Small intestine (tissue), 7 donors: ENCODE data around the gene TESMIN. TPM values are rescaled to one million over a fixed set of nuclear protein-coding genes. Genes with fewer than 3 reads are reported as not detected.

Experiments
- DNase-seq, 2 donors: peaks; one replicate each; pipeline versions ENCODE4 v3.0.0 to v3.0.0-alpha.2; 2013
- FAIRE-seq: peaks from 2 replicates; lab custom pipeline; 2012; peaks lifted over from hg19 to GRCh38; lab: Jason Lieb, UNC
- H3K27ac ChIP-seq, 3 donors: one replicate each; pipeline ENCODE4 v1.5.1; 2013; ENCODE audit warnings: low read length in 2 of 3, mild to moderate bottlenecking in 2 of 3, control low read depth in 1 of 3, inconsistent platforms in 1 of 3, low read depth in 1 of 3, moderate library complexity in 1 of 3
- H3K27me3 ChIP-seq, 3 donors: one replicate each; pipeline ENCODE4 v1.6.1; 2013; ENCODE audit warnings: low read length in 3 of 3, inconsistent platforms in 1 of 3; ENCODE audit not compliant: control insufficient read depth in 3 of 3, insufficient read depth in 3 of 3
- H3K36me3 ChIP-seq, 3 donors: one replicate each; pipeline ENCODE4 v1.6.1; 2013; ENCODE audit warnings: low read length in 3 of 3, inconsistent platforms in 1 of 3, low read depth in 1 of 3, mild to moderate bottlenecking in 1 of 3, moderate library complexity in 1 of 3; ENCODE audit not compliant: control insufficient read depth in 3 of 3, insufficient read depth in 2 of 3
- H3K4me1 ChIP-seq, 3 donors: one replicate each; pipeline ENCODE4 v1.6.1; 2013; ENCODE audit warnings: low read length in 2 of 3, inconsistent platforms in 1 of 3, low read depth in 1 of 3, mild to moderate bottlenecking in 1 of 3, moderate library complexity in 1 of 3; ENCODE audit not compliant: control insufficient read depth in 3 of 3, insufficient read depth in 2 of 3
- H3K4me3 ChIP-seq, 3 donors: one replicate each; pipeline ENCODE4 v1.5.1; 2013; ENCODE audit warnings: low read length in 3 of 3, control low read depth in 1 of 3, inconsistent platforms in 1 of 3, low read depth in 1 of 3, mild to moderate bottlenecking in 1 of 3, moderate library complexity in 1 of 3
- H3K9me3 ChIP-seq, 2 donors: one replicate each; pipeline ENCODE4 v1.6.1; 2013; ENCODE audit warnings: low read depth in 1 of 2, low read length in 1 of 2; ENCODE audit not compliant: control insufficient read depth in 2 of 2, insufficient read depth in 1 of 2
- WGBS, 3 donors: extraction: QIAGEN DNeasy Blood & Tissue Kit; methylation state at CpG; one replicate each; pipeline ENCODE4 v1.1.7; 2013; 5-methylcytosine and 5-hydroxymethylcytosine counted together
- polyA plus RNA-seq, 4 donors: library from polyadenylated mRNA; stranded (reverse) in 3 of 4; unstranded in 1 of 4; fragments of 200-250 nt in 3 of 4; fragments of 120-200 nt in 1 of 4; gene quantifications; one replicate each; pipeline versions ENCODE4 v1.2.1 to v1.2.3, GENCODE V29; 2013
- donor health status: healthy with polysubstance abuse.
- donor health status: control.
- donor health status: control.
- donor health status: Bipolar disorder and iron deficiency.
- donor health status: healthy.

Gene TESMIN
- polyA plus RNA-seq, 4 donors = 1.1 to 8.8 (median 4.4) TPM

DNA sequence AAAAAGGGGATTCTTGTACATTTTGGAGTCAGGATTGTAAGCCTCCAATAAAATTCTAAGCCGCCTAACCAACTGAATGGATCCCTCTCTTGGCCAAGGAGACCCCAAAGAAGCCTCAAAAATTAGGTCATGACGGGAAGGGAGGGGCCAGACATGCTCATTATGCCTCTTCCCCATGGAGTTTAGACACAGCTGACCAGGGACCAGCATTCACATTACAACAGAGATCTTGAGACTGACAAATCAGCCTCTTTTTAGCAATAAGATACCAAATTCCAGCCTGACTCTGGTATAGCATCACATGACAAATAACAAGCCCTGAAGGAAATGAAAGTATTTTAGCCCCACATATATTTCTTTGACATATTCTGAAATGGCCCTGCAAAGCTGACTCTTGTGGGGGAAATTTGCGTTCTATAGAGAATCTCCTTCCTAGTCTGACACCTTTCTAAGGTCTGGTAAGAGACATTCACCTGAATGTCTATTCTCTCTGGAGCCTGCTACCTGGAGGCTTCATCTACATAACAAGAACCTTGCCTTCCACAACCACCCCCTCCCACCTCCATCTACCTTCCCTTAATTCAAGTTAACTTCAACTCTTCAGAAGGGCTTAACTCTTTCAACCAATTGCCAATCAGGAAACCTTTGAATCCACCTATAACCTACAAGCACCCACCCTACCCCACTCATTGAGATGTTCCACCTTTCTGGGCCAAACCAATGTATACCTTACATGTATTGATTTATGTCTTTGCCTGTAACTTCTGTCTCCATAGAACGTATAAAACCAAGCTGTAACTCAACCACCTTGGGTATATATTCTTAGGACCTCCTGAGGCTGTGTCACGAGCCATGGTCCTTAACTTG, 56.7 kb downstream of the TESMIN start:
- WGBS, 3 donors = 75 to 78% (median 75%) methylated on average over 5 of the region's 5 CpGs
- H3K9me3 ChIP-seq = peaks cover 0 to 13% of the 10 kb centered on the region in 2 donors
- FAIRE-seq = no peak
- no peaks in the 10 kb centered on the region for H3K36me3 ChIP-seq
- no peak overlapping the region for H3K27ac ChIP-seq
- peaks cover 0 to 19% (median 0%) of the 10 kb centered on the region in 3 donors for H3K27me3 ChIP-seq
- H3K4me1 ChIP-seq = peaks cover 0 to under 1% (median 0%) of the 10 kb centered on the region in 3 donors
- H3K4me3 ChIP-seq = no peak overlapping the region
- DNase-seq = no peak

DNA sequence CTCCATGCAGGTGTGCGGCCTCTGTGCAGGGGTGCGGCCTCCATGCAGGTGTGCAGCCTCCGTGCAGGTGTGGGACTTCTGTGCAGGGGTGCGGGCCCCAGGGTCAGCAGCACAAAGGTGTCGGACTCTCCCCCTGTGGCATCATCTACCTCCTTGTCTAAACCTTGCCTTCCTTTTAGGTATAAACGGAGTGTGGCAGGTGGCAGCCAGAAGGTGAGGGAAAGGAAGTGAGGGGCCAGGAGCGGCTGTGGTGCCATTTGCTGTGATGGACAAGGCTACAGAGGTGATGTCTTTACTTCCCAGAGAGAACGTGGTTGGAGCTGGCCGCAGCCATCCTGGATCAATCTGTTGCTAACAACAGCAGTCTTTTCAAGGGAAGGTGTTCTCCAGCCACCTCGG, 57.8 kb downstream of the TESMIN start:
- 87% methylated on average over 10 of the region's 10 CpGs for WGBS, 3 donors
- Histone ChIP-seq H3K4me3 (no peak overlapping the region), H3K36me3 (no peaks in the 10 kb centered on the region), H3K27ac (no peak overlapping the region), H3K4me1 (peaks cover 0 to 9% (median 0%) of the 10 kb centered on the region in 3 donors), H3K27me3 (peaks cover 0 to 19% (median 0%) of the 10 kb centered on the region in 3 donors), H3K9me3 (peaks cover 0 to 7% of the 10 kb centered on the region in 2 donors)
- DNase-seq = no peak
- no peak for FAIRE-seq

DNA sequence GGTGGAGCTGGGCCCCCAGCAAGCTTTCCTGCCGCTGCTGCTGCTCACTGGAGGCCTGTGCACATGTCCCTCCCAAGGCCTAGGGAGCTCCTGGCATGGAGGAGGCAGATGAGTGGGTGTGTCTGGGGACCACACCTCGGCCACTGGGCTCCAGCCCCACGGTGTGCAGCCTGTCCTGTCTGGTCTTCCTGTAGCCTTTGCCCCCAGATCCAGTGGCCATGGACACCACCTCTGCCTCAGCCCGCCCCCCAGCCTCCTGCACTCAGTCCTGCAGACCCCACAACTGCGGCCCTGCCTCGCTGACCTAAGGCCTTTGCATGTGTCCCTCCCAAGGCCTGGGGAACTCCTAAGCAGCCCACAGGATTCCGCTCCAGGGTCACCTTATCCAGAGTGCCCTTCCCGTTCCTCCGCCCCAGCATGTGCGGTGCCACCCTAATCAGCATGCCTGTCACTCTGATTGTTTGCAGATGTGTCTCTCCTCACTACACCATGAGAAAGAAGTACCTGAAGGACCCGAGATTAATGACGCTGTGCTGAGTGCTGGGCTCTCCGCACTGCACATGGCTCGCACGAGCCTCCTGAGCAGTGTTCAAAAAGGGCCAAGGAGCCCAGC, 58.3 kb downstream of the TESMIN start:
- Histone ChIP-seq H3K27me3 (peaks cover 0 to 19% (median 0%) of the 10 kb centered on the region in 3 donors), H3K4me3 (no peak overlapping the region), H3K27ac (no peak overlapping the region), H3K4me1 (peaks cover 0 to 9% (median 0%) of the 10 kb centered on the region in 3 donors), H3K36me3 (no peaks in the 10 kb centered on the region), H3K9me3 (peaks cover 0 to 7% of the 10 kb centered on the region in 2 donors)
- FAIRE-seq (no peak), DNase-seq (no peak)
- WGBS, 3 donors = 75 to 81% (median 77%) methylated on average over 14 to 15 of the region's 15 CpGs

DNA sequence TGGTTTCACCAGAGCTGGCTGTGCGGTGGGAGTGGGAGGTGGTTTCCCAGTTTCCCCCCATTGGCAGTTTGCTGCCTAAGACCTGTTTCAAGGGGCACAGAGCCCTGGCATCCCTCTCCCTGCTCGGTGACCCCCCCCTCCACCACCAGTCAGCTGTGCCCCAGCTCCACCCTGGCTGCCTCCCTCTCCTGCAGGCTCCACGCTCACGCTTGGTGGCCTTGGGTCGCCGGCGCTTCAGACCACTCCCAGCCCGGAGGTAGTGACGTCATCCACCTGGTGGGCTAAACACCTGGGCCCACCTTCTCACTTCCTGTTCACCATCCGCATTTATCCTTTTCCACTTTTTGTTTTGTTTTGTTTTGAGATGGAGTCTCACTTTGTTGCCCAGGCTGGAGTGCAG, 59.2 kb downstream of the TESMIN start:
- Histone ChIP-seq H3K27me3 (peaks cover 0 to 19% (median 0%) of the 10 kb centered on the region in 3 donors), H3K36me3 (no peaks in the 10 kb centered on the region), H3K27ac (no peak overlapping the region), H3K4me3 (no peak overlapping the region), H3K9me3 (peaks cover 0 to 7% of the 10 kb centered on the region in 2 donors), H3K4me1 (peaks cover 0 to 9% (median 0%) of the 10 kb centered on the region in 3 donors)
- no peak for FAIRE-seq
- WGBS, 3 donors = 82 to 91% (median 86%) methylated on average over 10 of the region's 10 CpGs
- DNase-seq = no peak

DNA sequence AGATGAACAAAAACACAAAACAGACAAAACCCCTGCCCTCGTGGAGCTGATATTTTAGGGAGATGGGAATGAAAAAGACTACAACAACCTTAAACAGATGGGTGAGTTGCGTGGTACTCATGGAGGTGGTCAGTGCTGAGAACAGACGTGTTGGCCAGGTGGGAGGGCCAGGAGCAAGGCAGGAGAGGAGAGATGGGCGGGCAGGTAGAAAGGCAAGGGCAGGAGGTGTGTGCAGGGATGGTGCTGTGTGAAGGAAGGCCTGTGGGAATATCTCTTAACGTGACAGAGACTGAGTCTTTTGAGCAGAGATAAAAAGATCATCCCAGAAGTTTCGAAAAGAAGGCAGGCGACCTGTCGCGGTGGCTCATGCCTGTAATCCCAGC, 59.9 kb downstream of the TESMIN start:
- peaks cover 0 to 9% (median 0%) of the 10 kb centered on the region in 3 donors for H3K4me1 ChIP-seq
- no peak overlapping the region for H3K27ac ChIP-seq
- peaks cover 0 to 4% of the 10 kb centered on the region in 2 donors for H3K9me3 ChIP-seq
- DNase-seq (no peak), FAIRE-seq (no peak)
- H3K4me3 ChIP-seq = no peak overlapping the region
- peaks cover 0 to 18% (median under 1%) of the 10 kb centered on the region in 3 donors for H3K27me3 ChIP-seq
- 76 to 85% (median 83%) methylated on average over 9 of the region's 9 CpGs for WGBS, 3 donors
- no peaks in the 10 kb centered on the region for H3K36me3 ChIP-seq

DNA sequence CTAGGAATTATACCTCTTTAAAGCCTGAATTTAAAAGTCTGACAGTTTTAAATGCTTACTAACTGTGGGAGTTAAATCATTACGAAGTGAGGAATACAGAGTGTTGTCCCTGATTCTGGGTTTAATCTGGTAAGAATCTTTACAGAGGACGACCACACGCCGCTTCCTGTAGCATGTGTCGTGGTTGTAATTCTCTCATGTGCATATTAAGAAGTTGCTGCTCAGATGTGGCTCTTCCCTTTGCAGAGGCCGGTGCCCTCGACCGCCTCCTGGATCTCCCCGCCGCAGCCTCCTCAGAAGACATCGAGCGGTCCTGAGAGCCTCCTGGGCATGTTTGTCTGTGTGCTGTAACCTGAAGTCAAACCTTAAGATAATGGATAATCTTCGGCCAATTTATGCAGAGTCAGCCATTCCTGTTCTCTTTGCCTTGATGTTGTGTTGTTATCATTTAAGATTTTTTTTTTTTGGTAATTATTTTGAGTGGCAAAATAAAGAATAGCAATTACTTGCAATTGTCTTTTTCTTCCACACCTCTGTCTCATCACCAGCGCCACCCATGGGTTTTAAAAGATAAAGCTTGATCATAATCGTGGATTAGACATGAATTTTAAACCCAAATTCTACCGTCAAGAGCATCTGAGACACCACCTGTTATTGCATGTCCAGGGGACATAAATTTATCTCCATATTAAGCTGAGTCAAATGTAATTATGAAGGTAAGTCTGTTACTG, 60.5 kb downstream of the TESMIN start:
- Histone ChIP-seq H3K27me3 (peaks cover 0 to 20% (median 6%) of the 10 kb centered on the region in 3 donors), H3K36me3 (no peaks in the 10 kb centered on the region), H3K9me3 (peaks cover 0 to under 1% of the 10 kb centered on the region in 2 donors), H3K4me3 (no peak overlapping the region), H3K27ac (no peak overlapping the region), H3K4me1 (peaks cover 0 to 9% (median 0%) of the 10 kb centered on the region in 3 donors)
- 56 to 71% (median 66%) methylated on average over 16 of the region's 16 CpGs for WGBS, 3 donors
- DNase-seq (peak in 1 of 2 donors; percentile 11), FAIRE-seq (no peak)

DNA sequence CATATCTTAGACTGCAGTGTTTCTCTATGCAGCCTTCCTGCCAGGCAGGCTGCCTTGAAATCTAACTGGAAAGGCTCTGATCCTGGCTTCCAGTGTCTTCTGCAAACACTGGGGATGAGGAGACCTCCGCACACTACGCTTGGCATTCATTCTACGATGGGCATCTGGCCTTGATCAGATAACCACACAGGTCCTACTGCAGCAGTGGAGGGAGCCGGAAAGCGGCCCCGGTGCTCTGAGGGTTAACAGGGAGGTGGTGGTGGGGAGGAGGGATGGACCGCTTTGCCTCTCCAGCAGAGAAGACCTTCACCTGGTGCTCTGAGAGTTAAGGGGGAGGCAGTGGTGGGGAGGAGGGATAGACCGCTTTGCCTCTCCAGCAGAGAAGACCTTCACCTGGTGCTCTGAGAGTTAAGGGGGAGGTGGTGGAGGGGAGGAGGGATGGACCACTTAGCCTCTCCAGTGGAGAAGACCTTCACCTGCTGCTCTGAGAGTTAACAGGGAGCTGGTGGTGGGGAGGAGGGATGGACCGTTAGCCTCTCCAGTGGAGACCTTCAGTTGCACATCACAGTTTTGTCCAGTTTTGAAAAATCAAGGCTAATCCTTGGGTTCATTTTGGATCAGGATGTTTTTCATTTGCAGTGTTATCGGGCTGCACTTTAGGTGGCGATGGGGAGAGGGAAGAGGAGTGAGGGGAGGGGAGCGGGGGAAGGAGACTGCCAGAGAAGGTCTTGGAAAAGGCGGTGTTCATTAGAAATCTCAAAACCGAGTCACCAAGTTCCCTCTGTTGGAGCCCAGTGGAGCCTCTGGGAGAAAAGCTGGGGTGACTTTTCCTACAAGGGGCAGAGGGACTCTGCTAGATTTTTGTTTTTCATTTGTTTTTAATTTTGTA, 61.3 kb downstream of the TESMIN start:
- FAIRE-seq (no peak), DNase-seq (no peak)
- H3K27ac ChIP-seq = no peak overlapping the region
- peaks cover 0 to 11% (median 0%) of the 10 kb centered on the region in 3 donors for H3K4me1 ChIP-seq
- peaks cover 0 to 24% (median 15%) of the 10 kb centered on the region in 3 donors for H3K27me3 ChIP-seq
- no peak overlapping the region for H3K4me3 ChIP-seq
- H3K9me3 ChIP-seq = no peaks in the 10 kb centered on the region
- WGBS, 3 donors = 65 to 78% (median 68%) methylated on average over 14 of the region's 14 CpGs
- no peaks in the 10 kb centered on the region for H3K36me3 ChIP-seq
